ENCODE results near the gene ZC3H4. TPM values are rescaled to one million over a fixed set of nuclear protein-coding genes. Genes with fewer than 3 reads are reported as not detected.

Gene ZC3H4
- total and polyA plus RNA-seq, 10 of the 15 experiments (the other 5 are each of a cell fraction or from before 2014, with no cell fraction given), result 5.1 to 86.3 (median 15.5) TPM

DNA sequence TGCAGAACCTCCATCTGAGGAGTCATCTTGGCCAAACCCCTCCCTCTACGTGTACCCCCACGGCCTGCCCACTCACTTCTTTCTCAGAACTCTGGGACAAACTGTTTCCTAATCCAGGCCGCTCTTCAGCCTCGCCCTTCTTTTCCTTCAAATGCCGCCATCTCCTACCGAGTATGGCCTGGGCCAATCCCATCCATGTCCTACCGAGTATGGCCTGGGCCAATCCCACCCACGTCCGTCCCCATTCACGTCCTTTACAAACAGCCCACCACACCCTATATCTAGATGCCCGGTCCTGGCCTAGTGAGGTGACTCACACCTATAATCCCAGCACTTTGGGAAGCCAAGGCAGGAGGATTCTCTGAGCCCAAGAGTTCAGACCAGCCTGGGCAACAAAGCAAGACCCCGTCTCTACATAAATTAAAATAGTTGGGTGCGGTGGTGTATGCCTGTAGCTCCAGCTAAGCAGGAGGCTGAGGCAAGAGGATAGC, 66.3 kb downstream of the ZC3H4 start (continued):
- TF ChIP-seq, protein P1, sequence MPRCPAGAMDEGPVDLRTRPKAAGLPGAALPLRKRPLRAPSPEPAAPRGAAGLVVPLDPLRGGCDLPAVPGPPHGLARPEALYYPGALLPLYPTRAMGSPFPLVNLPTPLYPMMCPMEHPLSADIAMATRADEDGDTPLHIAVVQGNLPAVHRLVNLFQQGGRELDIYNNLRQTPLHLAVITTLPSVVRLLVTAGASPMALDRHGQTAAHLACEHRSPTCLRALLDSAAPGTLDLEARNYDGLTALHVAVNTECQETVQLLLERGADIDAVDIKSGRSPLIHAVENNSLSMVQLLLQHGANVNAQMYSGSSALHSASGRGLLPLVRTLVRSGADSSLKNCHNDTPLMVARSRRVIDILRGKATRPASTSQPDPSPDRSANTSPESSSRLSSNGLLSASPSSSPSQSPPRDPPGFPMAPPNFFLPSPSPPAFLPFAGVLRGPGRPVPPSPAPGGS (IDR thresholded peaks at IDR 0.05; ENCODE audit: borderline replicate concordance, insufficient read depth, low read depth, low read length, poor library complexity, severe bottlenecking), result no peak
- TF ChIP-seq, protein P2, sequence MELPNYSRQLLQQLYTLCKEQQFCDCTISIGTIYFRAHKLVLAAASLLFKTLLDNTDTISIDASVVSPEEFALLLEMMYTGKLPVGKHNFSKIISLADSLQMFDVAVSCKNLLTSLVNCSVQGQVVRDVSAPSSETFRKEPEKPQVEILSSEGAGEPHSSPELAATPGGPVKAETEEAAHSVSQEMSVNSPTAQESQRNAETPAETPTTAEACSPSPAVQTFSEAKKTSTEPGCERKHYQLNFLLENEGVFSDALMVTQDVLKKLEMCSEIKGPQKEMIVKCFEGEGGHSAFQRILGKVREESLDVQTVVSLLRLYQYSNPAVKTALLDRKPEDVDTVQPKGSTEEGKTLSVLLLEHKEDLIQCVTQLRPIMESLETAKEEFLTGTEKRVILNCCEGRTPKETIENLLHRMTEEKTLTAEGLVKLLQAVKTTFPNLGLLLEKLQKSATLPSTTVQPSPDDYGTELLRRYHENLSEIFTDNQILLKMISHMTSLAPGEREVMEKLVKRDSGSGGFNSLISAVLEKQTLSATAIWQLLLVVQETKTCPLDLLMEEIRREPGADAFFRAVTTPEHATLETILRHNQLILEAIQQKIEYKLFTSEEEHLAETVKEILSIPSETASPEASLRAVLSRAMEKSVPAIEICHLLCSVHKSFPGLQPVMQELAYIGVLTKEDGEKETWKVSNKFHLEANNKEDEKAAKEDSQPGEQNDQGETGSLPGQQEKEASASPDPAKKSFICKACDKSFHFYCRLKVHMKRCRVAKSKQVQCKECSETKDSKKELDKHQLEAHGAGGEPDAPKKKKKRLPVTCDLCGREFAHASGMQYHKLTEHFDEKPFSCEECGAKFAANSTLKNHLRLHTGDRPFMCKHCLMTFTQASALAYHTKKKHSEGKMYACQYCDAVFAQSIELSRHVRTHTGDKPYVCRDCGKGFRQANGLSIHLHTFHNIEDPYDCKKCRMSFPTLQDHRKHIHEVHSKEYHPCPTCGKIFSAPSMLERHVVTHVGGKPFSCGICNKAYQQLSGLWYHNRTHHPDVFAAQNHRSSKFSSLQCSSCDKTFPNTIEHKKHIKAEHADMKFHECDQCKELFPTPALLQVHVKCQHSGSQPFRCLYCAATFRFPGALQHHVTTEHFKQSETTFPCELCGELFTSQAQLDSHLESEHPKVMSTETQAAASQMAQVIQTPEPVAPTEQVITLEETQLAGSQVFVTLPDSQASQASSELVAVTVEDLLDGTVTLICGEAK (IDR thresholded peaks at IDR 0.05; ENCODE audit: borderline replicate concordance), result no peak
- TF ChIP-seq TBL1XR1 (IDR thresholded peaks at IDR 0.05; ENCODE audit: low read depth, low read length), result no peak
- no peak for TF ChIP-seq FOXK2 (IDR thresholded peaks at IDR 0.05)
- TF ChIP-seq KLF5 (IDR thresholded peaks at IDR 0.05; ENCODE audit: partially characterized antibody), result no peak
- TF ChIP-seq, protein P3, sequence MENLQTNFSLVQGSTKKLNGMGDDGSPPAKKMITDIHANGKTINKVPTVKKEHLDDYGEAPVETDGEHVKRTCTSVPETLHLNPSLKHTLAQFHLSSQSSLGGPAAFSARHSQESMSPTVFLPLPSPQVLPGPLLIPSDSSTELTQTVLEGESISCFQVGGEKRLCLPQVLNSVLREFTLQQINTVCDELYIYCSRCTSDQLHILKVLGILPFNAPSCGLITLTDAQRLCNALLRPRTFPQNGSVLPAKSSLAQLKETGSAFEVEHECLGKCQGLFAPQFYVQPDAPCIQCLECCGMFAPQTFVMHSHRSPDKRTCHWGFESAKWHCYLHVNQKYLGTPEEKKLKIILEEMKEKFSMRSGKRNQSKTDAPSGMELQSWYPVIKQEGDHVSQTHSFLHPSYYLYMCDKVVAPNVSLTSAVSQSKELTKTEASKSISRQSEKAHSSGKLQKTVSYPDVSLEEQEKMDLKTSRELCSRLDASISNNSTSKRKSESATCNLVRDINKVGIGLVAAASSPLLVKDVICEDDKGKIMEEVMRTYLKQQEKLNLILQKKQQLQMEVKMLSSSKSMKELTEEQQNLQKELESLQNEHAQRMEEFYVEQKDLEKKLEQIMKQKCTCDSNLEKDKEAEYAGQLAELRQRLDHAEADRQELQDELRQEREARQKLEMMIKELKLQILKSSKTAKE (IDR thresholded peaks at IDR 0.05; ENCODE audit: low read depth, poor library complexity, severe bottlenecking), result no peak
- no peak for TF ChIP-seq MYC (IDR thresholded peaks at IDR 0.05; ENCODE audit: insufficient read depth, insufficient read length, insufficient replicate concordance, low read length, severe bottlenecking)
- no peak for TF ChIP-seq POLR2A (IDR thresholded peaks at IDR 0.05; ENCODE audit: low read depth, low read length)

All from GM12878 (cell line).